ENCODE data around the gene CFAP61.

CFAP61 gene

GRCh38 chr20:20303742-20304141 is 251.4 kb downstream of the CFAP61 start:
- Histone ChIP-seq H2AFZ (ENCODE audit: low read depth) (no peak overlapping the region), H3K27ac (no peak overlapping the region), H3K27me3 (ENCODE audit: insufficient read depth, low read depth) (no peaks in the 10 kb centered on the region), H3K79me2 (ENCODE audit: insufficient read depth, low read depth) (no peaks in the 10 kb centered on the region), H3K36me3 (ENCODE audit: insufficient read depth) (no peaks in the 10 kb centered on the region), H4K20me1 (ENCODE audit: insufficient read depth) (no peaks in the 10 kb centered on the region), H3K4me2 (no peak overlapping the region), H3K4me1 (ENCODE audit: low read depth, poor library complexity, severe bottlenecking) (no peaks in the 10 kb centered on the region), H3K4me3 (IDR thresholded peaks at IDR 0.05; ENCODE audit: insufficient read depth, low read depth, low read length) (no peak overlapping the region), H3K9ac (no peak overlapping the region)
- TF ChIP-seq, protein P1, sequence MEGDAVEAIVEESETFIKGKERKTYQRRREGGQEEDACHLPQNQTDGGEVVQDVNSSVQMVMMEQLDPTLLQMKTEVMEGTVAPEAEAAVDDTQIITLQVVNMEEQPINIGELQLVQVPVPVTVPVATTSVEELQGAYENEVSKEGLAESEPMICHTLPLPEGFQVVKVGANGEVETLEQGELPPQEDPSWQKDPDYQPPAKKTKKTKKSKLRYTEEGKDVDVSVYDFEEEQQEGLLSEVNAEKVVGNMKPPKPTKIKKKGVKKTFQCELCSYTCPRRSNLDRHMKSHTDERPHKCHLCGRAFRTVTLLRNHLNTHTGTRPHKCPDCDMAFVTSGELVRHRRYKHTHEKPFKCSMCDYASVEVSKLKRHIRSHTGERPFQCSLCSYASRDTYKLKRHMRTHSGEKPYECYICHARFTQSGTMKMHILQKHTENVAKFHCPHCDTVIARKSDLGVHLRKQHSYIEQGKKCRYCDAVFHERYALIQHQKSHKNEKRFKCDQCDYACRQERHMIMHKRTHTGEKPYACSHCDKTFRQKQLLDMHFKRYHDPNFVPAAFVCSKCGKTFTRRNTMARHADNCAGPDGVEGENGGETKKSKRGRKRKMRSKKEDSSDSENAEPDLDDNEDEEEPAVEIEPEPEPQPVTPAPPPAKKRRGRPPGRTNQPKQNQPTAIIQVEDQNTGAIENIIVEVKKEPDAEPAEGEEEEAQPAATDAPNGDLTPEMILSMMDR (conservative IDR thresholded peaks at IDR 0.05; ENCODE audit: low read depth, low read length), result no peak

DNA sequence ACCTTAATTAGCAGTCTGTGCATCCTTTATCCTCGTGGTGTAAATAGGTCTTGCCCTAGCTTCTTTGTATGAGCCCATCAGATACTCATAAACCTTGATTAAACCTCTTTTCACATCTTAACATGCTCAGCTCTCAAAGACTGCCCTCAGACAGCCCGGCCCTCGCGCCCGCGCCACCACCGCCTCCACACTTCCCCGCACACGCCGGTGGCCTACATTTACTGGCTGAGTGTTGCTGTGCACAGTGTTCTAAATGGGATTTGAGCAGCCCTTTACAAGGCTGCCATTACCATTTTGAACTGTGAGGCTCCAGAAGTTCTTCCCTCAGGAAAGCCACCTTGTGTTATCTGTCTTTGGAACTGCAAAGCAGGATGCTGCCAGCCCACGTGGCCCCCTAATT is 252.6 kb downstream of the CFAP61 start:
- no peaks in the 10 kb centered on the region for H3K79me2 ChIP-seq (ENCODE audit: insufficient read depth, low read depth)
- TF ChIP-seq, protein P1 (conservative IDR thresholded peaks at IDR 0.05; ENCODE audit: low read depth, low read length), result no peak
- no peak overlapping the region for H3K27ac ChIP-seq
- H2AFZ ChIP-seq (ENCODE audit: low read depth), result no peak overlapping the region
- no peaks in the 10 kb centered on the region for H3K36me3 ChIP-seq (ENCODE audit: insufficient read depth)
- H3K9ac ChIP-seq, result no peak overlapping the region
- H3K4me3 ChIP-seq (IDR thresholded peaks at IDR 0.05; ENCODE audit: insufficient read depth, low read depth, low read length), result no peak overlapping the region
- no peaks in the 10 kb centered on the region for H3K27me3 ChIP-seq (ENCODE audit: insufficient read depth, low read depth)
- H4K20me1 ChIP-seq (ENCODE audit: insufficient read depth), result no peaks in the 10 kb centered on the region
- no peaks in the 10 kb centered on the region for H3K4me1 ChIP-seq (ENCODE audit: low read depth, poor library complexity, severe bottlenecking)
- H3K4me2 ChIP-seq, result no peak overlapping the region

GRCh38 chr20:20312562-20312961 is 260.2 kb downstream of the CFAP61 start:
- H3K4me1 ChIP-seq (ENCODE audit: low read depth, poor library complexity, severe bottlenecking), result no peaks in the 10 kb centered on the region
- H4K20me1 ChIP-seq (ENCODE audit: insufficient read depth), result no peaks in the 10 kb centered on the region
- no peak overlapping the region for H3K9ac ChIP-seq
- H3K36me3 ChIP-seq (ENCODE audit: insufficient read depth), result no peaks in the 10 kb centered on the region
- no peak overlapping the region for H2AFZ ChIP-seq (ENCODE audit: low read depth)
- no peak overlapping the region for H3K4me2 ChIP-seq
- H3K79me2 ChIP-seq (ENCODE audit: insufficient read depth, low read depth), result no peaks in the 10 kb centered on the region
- TF ChIP-seq, protein P1 (conservative IDR thresholded peaks at IDR 0.05; ENCODE audit: low read depth, low read length), result no peak
- no peak overlapping the region for H3K4me3 ChIP-seq (IDR thresholded peaks at IDR 0.05; ENCODE audit: insufficient read depth, low read depth, low read length)
- H3K27me3 ChIP-seq (ENCODE audit: insufficient read depth, low read depth), result no peaks in the 10 kb centered on the region
- no peak overlapping the region for H3K27ac ChIP-seq

- H2AFZ ChIP-seq (ENCODE audit: low read depth), result no peak overlapping the region
- H3K4me3 ChIP-seq (IDR thresholded peaks at IDR 0.05; ENCODE audit: insufficient read depth, low read depth, low read length), result no peak overlapping the region
- no peaks in the 10 kb centered on the region for H3K4me1 ChIP-seq (ENCODE audit: low read depth, poor library complexity, severe bottlenecking)
These were observed 264.9 kb downstream of the CFAP61 start for GRCh38 chr20:20317195-20317594.

More at GRCh38 chr20:20317195-20317594, 264.9 kb downstream of the CFAP61 start:
- no peaks in the 10 kb centered on the region for H4K20me1 ChIP-seq (ENCODE audit: insufficient read depth)
- no peaks in the 10 kb centered on the region for H3K27me3 ChIP-seq (ENCODE audit: insufficient read depth, low read depth)
- no peak overlapping the region for H3K9ac ChIP-seq
- no peak overlapping the region for H3K27ac ChIP-seq
- H3K4me2 ChIP-seq, result no peak overlapping the region
- TF ChIP-seq, protein P1 (conservative IDR thresholded peaks at IDR 0.05; ENCODE audit: low read depth, low read length), result no peak
- H3K36me3 ChIP-seq (ENCODE audit: insufficient read depth), result no peaks in the 10 kb centered on the region
- H3K79me2 ChIP-seq (ENCODE audit: insufficient read depth, low read depth), result no peaks in the 10 kb centered on the region

All from KMS-11 (cell line).